Endodermal cell (in vitro differentiated cells): ENCODE measurements around the gene PARM1. TPM values are rescaled to one million over a fixed set of nuclear protein-coding genes. Genes with fewer than 3 reads are reported as not detected.

Experiments
- DNase-seq: peaks from one replicate; pipeline ENCODE4 v3.0.0-alpha.2; 2017
- H3K27ac ChIP-seq: 2 replicates; pipeline ENCODE4 v1.5.1; 2013; ENCODE audit warnings: mild to moderate bottlenecking, low read depth, low read length, moderate library complexity
- H3K27me3 ChIP-seq: 2 replicates; pipeline ENCODE4 v1.6.1; 2013; ENCODE audit warnings: mild to moderate bottlenecking, low read length, moderate library complexity; ENCODE audit not compliant: insufficient read depth, control insufficient read depth, poor library complexity, severe bottlenecking
- H3K36me3 ChIP-seq: 2 replicates; pipeline ENCODE4 v1.7.0; 2013; ENCODE audit warnings: mild to moderate bottlenecking, low read length, moderate library complexity; ENCODE audit not compliant: control insufficient read depth, insufficient read depth
- H3K4me1 ChIP-seq: one replicate; pipeline ENCODE4 v1.7.0; 2013; ENCODE audit warnings: low read length; ENCODE audit not compliant: control insufficient read depth, insufficient read depth
- H3K4me3 ChIP-seq: 2 replicates; pipeline ENCODE4 v1.5.1; 2013; ENCODE audit warnings: mild to moderate bottlenecking, low read length, moderate library complexity
- H3K9ac ChIP-seq: 2 replicates; pipeline ENCODE4 v1.6.1; 2013; ENCODE audit warnings: mild to moderate bottlenecking, low read length, moderate library complexity; ENCODE audit not compliant: poor library complexity, severe bottlenecking; ENCODE audit errors: extremely low read depth
- H3K9me3 ChIP-seq: 2 replicates; pipeline ENCODE4 v1.6.1; 2013; ENCODE audit warnings: mild to moderate bottlenecking, low read length, moderate library complexity; ENCODE audit not compliant: control insufficient read depth
- H3K27ac Mint-ChIP-seq: 2 replicates; pipeline ENCODE4 v1.8.0; 2020; ENCODE audit warnings: mixed read lengths
- H3K27me3 Mint-ChIP-seq: 2 replicates; pipeline ENCODE4 v1.8.0; 2021; ENCODE audit warnings: mild to moderate bottlenecking, mixed read lengths; ENCODE audit not compliant: insufficient read depth
- H3K36me3 Mint-ChIP-seq: 2 replicates; pipeline ENCODE4 v1.8.0; 2020; ENCODE audit warnings: low read depth, mixed read lengths
- H3K4me1 Mint-ChIP-seq: 2 replicates; pipeline ENCODE4 v1.8.0; 2020; ENCODE audit warnings: mixed read lengths
- H3K4me3 Mint-ChIP-seq: 2 replicates; pipeline ENCODE4 v1.8.0; 2020; ENCODE audit warnings: mild to moderate bottlenecking, moderate library complexity, mixed read lengths
- H3K9me3 Mint-ChIP-seq: 2 replicates; pipeline ENCODE4 v1.8.0; 2020; ENCODE audit warnings: mild to moderate bottlenecking, mixed read lengths
- CTCF ChIP-seq: fragments of 200-600 bp; sonication (generic); conservative IDR thresholded peaks from 2 replicates; pipeline ENCODE4 v1.5.0; 2021; ENCODE audit warnings: antibody characterized with exemption, mild to moderate bottlenecking
- WGBS, 2 experiments: methylation state at CpG; one replicate each; pipeline versions ENCODE4 v1.1.5 to v1.1.7; 2013; ENCODE audit warnings: missing lambda C conversion rate in 2 of 2, mixed read lengths in 1 of 2; ENCODE audit not compliant: insufficient coverage in 1 of 2, insufficient read length in 1 of 2; 5-methylcytosine and 5-hydroxymethylcytosine counted together
- total RNA-seq, 2 donors: library from RNA; stranded (reverse); fragmentation: NEBNext Ultra II Directional in 1 of 2; extraction: Animal tissue kit (Norgen Biotek cat#: 25700) in 1 of 2; gene quantifications; 2 replicates in 1 of 2; 3 replicates in 1 of 2; pipeline ENCODE4 v1.2.1, GENCODE V29; 2021

PARM1 gene
- total RNA-seq, 2 donors from 2014 or later, result 0.13 to 1.1 TPM

DNA sequence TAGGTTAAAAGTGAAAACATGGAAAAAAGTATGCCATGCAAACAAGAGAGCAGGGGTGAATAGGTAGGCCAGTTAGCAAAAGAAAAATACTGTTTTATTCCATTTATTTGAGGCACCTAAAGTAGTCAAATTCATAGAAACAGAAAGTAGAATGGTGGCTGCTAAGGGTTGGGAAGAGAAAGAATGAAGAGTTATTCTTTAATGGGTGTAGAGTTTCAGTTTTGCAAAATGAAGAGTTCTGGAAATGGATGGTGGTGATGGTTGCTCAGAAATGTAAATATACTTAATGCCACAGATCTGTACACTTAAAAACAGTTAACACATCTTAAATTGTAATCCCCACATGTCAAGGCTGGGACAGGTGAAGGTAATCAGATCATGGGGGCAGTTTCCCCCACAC, 29.7 kb downstream of the PARM1 start:
- Histone ChIP-seq H3K36me3 (no peaks in the 10 kb centered on the region), H3K27ac (no peak overlapping the region), H3K9me3 (peaks cover 12% of the 10 kb centered on the region), H3K9ac (no peak overlapping the region), H3K4me3 (no peak overlapping the region), H3K27me3 (peaks cover 43% of the 10 kb centered on the region), H3K4me1 (no peaks in the 10 kb centered on the region)
- Mint-ChIP-seq H3K36me3 (no peaks in the 10 kb centered on the region), H3K27me3 (peaks cover 35% of the 10 kb centered on the region), H3K4me1 (peaks cover 2% of the 10 kb centered on the region), H3K27ac (no peak overlapping the region), H3K9me3 (peaks cover 13% of the 10 kb centered on the region), H3K4me3 (no peak overlapping the region)
- DNase-seq, result no peak
- no peak for TF ChIP-seq CTCF

GRCh38 chr4:74964311-74964710, 31.4 kb downstream of the PARM1 start:
- H3K27ac ChIP-seq, result no peak overlapping the region
- peaks cover 60% of the 10 kb centered on the region for H3K27me3 ChIP-seq
- no peak overlapping the region for H3K27ac Mint-ChIP-seq
- peaks cover 7% of the 10 kb centered on the region for H3K4me1 Mint-ChIP-seq
- no peak overlapping the region for H3K4me3 Mint-ChIP-seq
- H3K36me3 Mint-ChIP-seq, result no peaks in the 10 kb centered on the region
- no peak for DNase-seq
- no peak overlapping the region for H3K4me3 ChIP-seq
- H3K9me3 ChIP-seq, result peaks cover 12% of the 10 kb centered on the region
- no peak overlapping the region for H3K9ac ChIP-seq
- WGBS, 2 experiments, result 85 to 87% methylated on average over 2 of the region's 2 CpGs
- H3K4me1 ChIP-seq, result peaks cover 3% of the 10 kb centered on the region
- peaks cover 13% of the 10 kb centered on the region for H3K9me3 Mint-ChIP-seq
- no peaks in the 10 kb centered on the region for H3K36me3 ChIP-seq
- peaks cover 52% of the 10 kb centered on the region for H3K27me3 Mint-ChIP-seq
- TF ChIP-seq CTCF, result no peak

DNA sequence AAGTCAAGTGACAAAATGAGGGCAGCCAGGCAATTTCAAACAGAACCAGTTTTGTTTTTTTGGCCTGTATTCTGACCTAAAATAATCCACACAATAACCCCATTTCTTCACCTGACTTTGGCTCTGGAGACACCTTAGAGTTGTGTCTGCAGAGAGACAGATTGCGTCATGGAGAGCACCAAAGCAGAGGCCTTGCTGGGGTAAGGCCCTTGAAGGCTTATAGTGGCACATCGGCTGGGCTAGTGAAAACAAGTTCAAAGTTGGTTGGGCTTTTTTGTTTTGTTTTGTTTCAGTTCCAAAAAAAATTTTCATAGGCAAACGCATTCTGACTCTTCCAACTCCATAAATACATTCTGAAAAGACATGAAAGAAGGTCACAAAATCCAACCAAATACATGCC, 34.4 kb downstream of the PARM1 start:
- no peak overlapping the region for H3K27ac Mint-ChIP-seq
- no peaks in the 10 kb centered on the region for H3K9me3 Mint-ChIP-seq
- Histone ChIP-seq H3K4me3 (no peak overlapping the region), H3K27ac (no peak overlapping the region), H3K36me3 (no peaks in the 10 kb centered on the region), H3K9ac (no peak overlapping the region), H3K27me3 (peaks cover 81% of the 10 kb centered on the region), H3K9me3 (no peaks in the 10 kb centered on the region), H3K4me1 (peaks cover 4% of the 10 kb centered on the region)
- H3K4me1 Mint-ChIP-seq, result peaks cover 24% of the 10 kb centered on the region
- no peaks in the 10 kb centered on the region for H3K36me3 Mint-ChIP-seq
- 93% methylated on average over 3 of the region's 3 CpGs; no CpG with 5 or more reads in 1 of the 2 experiments for WGBS, 2 experiments
- TF ChIP-seq CTCF, result no peak
- H3K27me3 Mint-ChIP-seq, result peaks cover 75% of the 10 kb centered on the region
- no peak for DNase-seq
- no peak overlapping the region for H3K4me3 Mint-ChIP-seq
